Stomach (tissue), 4 donors: Measurements from ENCODE around the gene PLLP.

Experiments
- CTCF ChIP-seq, 7 experiments: fragments of 450-650 bp in 4 of 7; fragments of 200-600 bp in 3 of 7; sonication (generic) in 3 of 7; IDR thresholded peaks; one replicate each; pipeline ENCODE4 v1.5.1; 2016 to 2019; ENCODE audit warnings: antibody characterized with exemption in 7 of 7, control low read depth in 2 of 7, mild to moderate bottlenecking in 1 of 7
- POLR2AphosphoS5 ChIP-seq, 3 donors: sonication (generic); formaldehyde crosslinking; IDR thresholded peaks; one replicate each; pipeline ENCODE4 v1.6.1; 2016; ENCODE audit warnings: antibody characterized with exemption in 3 of 3

- no peak for TF ChIP-seq CTCF (IDR thresholded peaks at IDR 0.05)
- TF ChIP-seq POLR2AphosphoS5 (IDR thresholded peaks at IDR 0.05): no peak
Measured at GRCh38 chr16:57315416-57315815, 30.9 kb upstream of the PLLP start.
